Immature natural killer cell (primary cell): ENCODE results near the gene VIM. TPM values are rescaled to one million over a fixed set of nuclear protein-coding genes. Genes with fewer than 3 reads are reported as not detected.

Source experiments
- polyA plus RNA-seq, 3 donors: library from polyadenylated mRNA; unstranded; fragments of 300-500 nt; fragmentation: Illumina TruSeq; gene quantifications; one replicate each; pipeline ENCODE4 v1.2.3, GENCODE V29; 2021

The VIM gene
- polyA plus RNA-seq, 3 donors from 2014 or later = 61.5 to 183 (median 142) TPM

Other genes with a start within 250 kb of the VIM start
- gene CUBN, start 98.4 kb upstream of the VIM start, polyA plus RNA-seq = 1 to 10 TPM in 1 of 3 donors, under 1 TPM in 1, not detected in 1; 0.16 to 1.2 TPM
- gene TRDMT1, start 26.6 kb upstream of the VIM start, polyA plus RNA-seq = 1 to 10 TPM; 1.4 to 7.8 (median 3.6) TPM
- gene ST8SIA6, start 226.4 kb downstream of the VIM start, polyA plus RNA-seq = 10 to 100 TPM in 2 of 3 donors, 1 to 10 TPM in 1; 2.1 to 19.0 (median 16.4) TPM